Measurements from ENCODE around the gene CPN2. TPM values are rescaled to one million over a fixed set of nuclear protein-coding genes. Genes with fewer than 3 reads are reported as not detected.

CPN2 gene
- total RNA-seq, 4 donors from 2014 or later = 0.15 TPM; not detected in 3

DNA sequence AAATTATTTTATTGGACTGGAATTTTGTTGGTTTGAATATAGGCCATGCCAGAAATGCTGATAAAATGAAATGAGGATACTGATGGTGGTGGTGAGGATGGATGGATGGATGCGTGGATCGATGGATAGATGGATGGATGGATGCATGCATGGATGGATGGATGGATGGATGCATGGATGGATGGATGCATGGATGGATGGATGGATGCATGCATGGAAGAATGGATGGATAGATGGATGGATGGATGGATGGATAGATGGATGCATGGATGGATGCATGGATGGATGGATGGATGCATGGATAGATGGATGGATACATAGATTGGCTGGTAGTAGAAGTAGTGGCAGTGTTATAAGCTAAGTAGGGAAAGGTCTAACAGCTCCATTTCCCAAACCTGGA lies 40.1 kb downstream of the CPN2 start:
- H3K36me3 ChIP-seq = no peaks in the 10 kb centered on the region
- peaks cover 9 to 20% of the 10 kb centered on the region in 2 donors for H3K4me1 ChIP-seq
- no peak for TF ChIP-seq POLR2A (IDR thresholded peaks at IDR 0.05)
- TF ChIP-seq, protein P1, sequence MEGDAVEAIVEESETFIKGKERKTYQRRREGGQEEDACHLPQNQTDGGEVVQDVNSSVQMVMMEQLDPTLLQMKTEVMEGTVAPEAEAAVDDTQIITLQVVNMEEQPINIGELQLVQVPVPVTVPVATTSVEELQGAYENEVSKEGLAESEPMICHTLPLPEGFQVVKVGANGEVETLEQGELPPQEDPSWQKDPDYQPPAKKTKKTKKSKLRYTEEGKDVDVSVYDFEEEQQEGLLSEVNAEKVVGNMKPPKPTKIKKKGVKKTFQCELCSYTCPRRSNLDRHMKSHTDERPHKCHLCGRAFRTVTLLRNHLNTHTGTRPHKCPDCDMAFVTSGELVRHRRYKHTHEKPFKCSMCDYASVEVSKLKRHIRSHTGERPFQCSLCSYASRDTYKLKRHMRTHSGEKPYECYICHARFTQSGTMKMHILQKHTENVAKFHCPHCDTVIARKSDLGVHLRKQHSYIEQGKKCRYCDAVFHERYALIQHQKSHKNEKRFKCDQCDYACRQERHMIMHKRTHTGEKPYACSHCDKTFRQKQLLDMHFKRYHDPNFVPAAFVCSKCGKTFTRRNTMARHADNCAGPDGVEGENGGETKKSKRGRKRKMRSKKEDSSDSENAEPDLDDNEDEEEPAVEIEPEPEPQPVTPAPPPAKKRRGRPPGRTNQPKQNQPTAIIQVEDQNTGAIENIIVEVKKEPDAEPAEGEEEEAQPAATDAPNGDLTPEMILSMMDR (IDR thresholded peaks at IDR 0.05) = no peak
- DNase-seq = no peak
- intact Hi-C loops (cut with DNase I; ENCODE audit: low total_unique reads) = loop anchor here (5.0 kb wide), 2 partner anchors 34 to 174 kb away; partner anchors contain the start of gene HES1
- no peaks in the 10 kb centered on the region for H3K27me3 ChIP-seq
- no peak overlapping the region for H3K4me3 ChIP-seq
- H3K9me3 ChIP-seq = no peaks in the 10 kb centered on the region
- no peak overlapping the region for H3K27ac ChIP-seq

DNA sequence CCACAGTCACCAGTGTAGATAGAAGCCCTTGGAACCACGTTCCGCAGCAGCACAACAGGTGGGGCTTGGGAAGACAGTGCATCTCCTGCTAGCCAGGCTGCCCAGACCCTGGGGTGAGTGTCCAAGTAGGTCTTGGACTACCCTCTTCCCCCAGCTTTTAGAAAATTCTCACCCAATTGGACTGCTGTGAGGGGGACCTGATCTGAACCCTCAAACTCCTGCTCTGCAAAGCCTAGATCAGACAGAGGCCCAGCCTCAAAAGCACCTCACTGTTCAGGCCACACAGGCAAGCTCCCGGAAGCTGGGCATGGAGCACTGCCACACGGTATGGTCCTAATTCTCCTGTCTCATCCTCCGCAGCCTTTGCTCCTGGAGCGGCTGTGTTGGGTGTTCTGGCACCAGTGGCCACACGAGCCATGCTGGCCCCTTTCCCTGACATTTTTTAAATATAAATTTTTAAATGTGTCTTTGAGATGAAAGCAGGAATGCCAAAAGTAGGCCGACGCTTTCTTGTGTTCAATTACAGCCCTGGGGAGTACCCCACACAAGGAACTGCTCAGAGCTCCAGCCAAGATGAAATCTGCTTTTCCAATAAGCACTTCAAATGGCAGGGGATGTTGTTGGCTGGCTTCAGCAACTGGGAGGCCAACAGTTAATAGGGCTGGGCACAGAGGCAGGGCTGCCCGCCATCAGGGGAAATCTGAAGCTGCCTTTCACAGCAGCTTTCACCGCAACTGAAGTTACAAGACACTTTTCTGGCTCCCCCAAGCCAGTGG lies 40.9 kb downstream of the CPN2 start:
- H3K36me3 ChIP-seq = no peaks in the 10 kb centered on the region
- H3K27ac ChIP-seq = no peak overlapping the region
- TF ChIP-seq, protein P1 (IDR thresholded peaks at IDR 0.05) = no peak
- TF ChIP-seq POLR2A (IDR thresholded peaks at IDR 0.05) = no peak
- intact Hi-C loops (cut with DNase I; ENCODE audit: low total_unique reads) = loop anchor here (5.0 kb wide), 2 partner anchors 33 to 173 kb away; partner anchors contain the start of gene HES1
- H3K9me3 ChIP-seq = no peaks in the 10 kb centered on the region
- no peak overlapping the region for H3K4me3 ChIP-seq
- DNase-seq = no peak
- H3K4me1 ChIP-seq = peaks cover 9 to 17% of the 10 kb centered on the region in 2 donors
- H3K27me3 ChIP-seq = no peaks in the 10 kb centered on the region

DNA sequence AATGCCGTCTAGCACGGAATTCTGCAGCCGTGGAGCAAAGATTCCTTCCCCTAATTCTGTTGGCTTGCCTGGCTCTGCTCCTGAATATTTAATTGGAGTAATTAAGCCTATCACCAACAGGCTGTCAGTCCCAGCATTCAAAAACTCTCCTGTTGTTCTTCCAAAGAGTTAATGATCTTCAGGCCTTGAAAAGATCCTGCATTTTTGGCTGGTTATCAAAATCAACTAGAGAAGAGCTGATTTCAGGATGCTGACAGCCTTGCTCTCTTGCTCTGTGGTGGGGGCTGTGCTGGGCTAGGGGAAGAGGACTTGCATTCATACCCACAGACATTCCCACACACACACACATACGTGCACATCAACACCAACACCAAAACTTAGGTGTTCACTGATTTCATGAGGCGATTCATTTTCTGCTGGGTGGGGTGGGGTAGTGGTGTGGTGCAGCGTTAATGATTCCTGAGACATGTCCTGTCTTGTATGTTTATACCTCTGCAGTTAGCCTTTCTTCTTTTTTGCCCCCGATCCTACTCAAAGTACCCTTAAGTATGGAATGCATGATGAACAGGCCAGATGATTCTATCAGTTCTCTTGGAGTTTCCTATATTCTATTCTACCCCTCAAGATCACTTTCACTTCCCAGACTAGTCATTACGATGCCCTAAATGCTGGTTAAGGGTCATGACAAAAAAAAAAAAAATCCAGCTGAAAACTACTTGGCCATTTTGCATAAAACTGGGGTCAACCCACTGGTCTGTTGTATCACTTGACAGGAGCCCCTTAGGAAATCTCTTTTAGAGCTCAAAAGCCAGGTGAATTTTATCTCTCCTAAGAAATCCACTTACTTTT lies 42.3 kb downstream of the CPN2 start:
- TF ChIP-seq, protein P1 (IDR thresholded peaks at IDR 0.05) = no peak
- DNase-seq = no peak
- Histone ChIP-seq H3K36me3 (no peaks in the 10 kb centered on the region), H3K4me3 (no peak overlapping the region), H3K27ac (no peak overlapping the region), H3K4me1 (peaks cover 2 to 3% of the 10 kb centered on the region in 2 donors), H3K9me3 (no peaks in the 10 kb centered on the region), H3K27me3 (no peaks in the 10 kb centered on the region)
- intact Hi-C loops (cut with DNase I; ENCODE audit: low total_unique reads) = no loop called here

DNA sequence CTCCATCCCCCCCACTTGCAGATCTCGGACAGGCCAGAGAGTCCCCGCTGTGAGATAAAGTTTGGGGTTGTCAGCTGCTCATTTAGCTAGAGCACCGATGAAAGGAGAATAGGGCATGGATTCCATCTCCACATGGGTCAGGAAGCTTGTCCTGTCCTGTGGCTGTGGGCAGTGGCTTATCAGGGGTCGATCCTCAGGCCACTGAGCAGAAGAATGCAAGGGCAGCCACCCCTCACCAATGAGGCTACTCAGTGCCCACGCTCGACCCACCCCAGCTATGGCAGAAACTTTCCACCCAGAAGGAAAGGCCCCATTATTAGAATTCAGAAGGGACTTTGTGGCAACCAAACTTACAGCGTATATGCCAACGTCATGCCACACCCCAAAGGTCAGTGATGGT lies 43.3 kb downstream of the CPN2 start:
- intact Hi-C loops (cut with DNase I; ENCODE audit: low total_unique reads) = no loop called here
- TF ChIP-seq POLR2A (IDR thresholded peaks at IDR 0.05) = no peak
- TF ChIP-seq, protein P1 (IDR thresholded peaks at IDR 0.05) = no peak
- H3K27me3 ChIP-seq = no peaks in the 10 kb centered on the region
- H3K4me3 ChIP-seq = no peak overlapping the region
- H3K4me1 ChIP-seq = no peaks in the 10 kb centered on the region
- no peak for DNase-seq
- no peaks in the 10 kb centered on the region for H3K9me3 ChIP-seq
- no peak overlapping the region for H3K27ac ChIP-seq
- H3K36me3 ChIP-seq = no peaks in the 10 kb centered on the region

Data from uterus (tissue), 4 donors.